Dedifferentiated amniotic fluid mesenchymal stem cell (primary cell): ENCODE results near the gene SLMAP.

Source experiments
- DNase-seq: peaks from one replicate; pipeline ENCODE4 v3.0.0-alpha.2; 2016; ENCODE audit errors: extremely low spot score

The SLMAP gene, protein sequence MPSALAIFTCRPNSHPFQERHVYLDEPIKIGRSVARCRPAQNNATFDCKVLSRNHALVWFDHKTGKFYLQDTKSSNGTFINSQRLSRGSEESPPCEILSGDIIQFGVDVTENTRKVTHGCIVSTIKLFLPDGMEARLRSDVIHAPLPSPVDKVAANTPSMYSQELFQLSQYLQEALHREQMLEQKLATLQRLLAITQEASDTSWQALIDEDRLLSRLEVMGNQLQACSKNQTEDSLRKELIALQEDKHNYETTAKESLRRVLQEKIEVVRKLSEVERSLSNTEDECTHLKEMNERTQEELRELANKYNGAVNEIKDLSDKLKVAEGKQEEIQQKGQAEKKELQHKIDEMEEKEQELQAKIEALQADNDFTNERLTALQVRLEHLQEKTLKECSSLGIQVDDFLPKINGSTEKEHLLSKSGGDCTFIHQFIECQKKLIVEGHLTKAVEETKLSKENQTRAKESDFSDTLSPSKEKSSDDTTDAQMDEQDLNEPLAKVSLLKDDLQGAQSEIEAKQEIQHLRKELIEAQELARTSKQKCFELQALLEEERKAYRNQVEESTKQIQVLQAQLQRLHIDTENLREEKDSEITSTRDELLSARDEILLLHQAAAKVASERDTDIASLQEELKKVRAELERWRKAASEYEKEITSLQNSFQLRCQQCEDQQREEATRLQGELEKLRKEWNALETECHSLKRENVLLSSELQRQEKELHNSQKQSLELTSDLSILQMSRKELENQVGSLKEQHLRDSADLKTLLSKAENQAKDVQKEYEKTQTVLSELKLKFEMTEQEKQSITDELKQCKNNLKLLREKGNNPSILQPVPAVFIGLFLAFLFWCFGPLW

GRCh38 chr3:57755741-57756527 is at the start of gene SLMAP:
SLMAP (plus strand) TSS chr3:57756309; CDS start chr3:57757652, 1,343 bp downstream.
- DNase-seq: peak; percentile 96

GRCh38 chr3:57706462-57706861 is 49.6 kb upstream of the SLMAP start:
- peak; percentile 34 for DNase-seq

DNA sequence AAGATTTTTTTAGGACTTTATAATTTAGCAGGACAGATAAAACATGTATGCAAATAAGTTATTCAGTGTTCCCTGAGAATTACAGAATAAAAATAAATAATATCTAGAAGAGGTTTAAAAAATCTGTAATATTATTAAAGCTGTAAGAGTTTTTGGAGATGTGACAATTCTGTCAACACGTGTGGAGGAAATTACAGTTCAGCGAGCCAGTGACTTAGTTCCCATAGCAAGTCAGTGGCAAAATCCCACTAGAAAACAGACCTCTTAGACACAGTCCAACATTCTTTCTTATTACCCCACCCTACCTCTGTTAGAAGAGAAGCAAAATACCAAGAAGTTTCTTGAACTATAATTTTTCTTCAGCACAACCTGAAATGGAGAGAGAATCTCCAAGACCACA is 47.1 kb upstream of the SLMAP start:
- no peak for DNase-seq

GRCh38 chr3:57709559-57709958 is 46.5 kb upstream of the SLMAP start:
- DNase-seq: no peak

GRCh38 chr3:57715686-57716085 is 40.4 kb upstream of the SLMAP start:
- no peak for DNase-seq

- no peak for DNase-seq
Measured at GRCh38 chr3:57717205-57717868, 38.8 kb upstream of the SLMAP start.

- DNase-seq: no peak
Measured at GRCh38 chr3:57718118-57718517, 38.0 kb upstream of the SLMAP start.

GRCh38 chr3:57726397-57726796 is 29.7 kb upstream of the SLMAP start:
- DNase-seq: no peak

DNA sequence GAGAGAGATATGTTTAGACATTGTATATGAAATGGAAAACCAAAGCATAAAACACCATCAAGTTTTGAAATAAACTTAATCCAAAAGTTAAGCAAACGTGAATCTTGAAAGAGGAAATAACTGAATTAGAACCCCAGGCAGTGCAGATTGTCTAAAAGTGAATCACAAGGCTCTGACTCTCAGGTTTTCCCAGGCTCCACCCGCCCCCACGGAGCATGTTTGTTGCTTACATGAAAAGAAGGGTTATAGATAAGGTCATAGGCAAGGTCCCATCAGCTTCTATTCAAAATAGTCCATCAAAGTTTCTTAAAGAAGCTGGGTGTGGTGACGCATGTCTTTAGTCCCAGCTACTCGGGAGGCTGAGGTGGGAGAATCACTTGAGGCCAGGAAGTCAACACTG is 29.0 kb upstream of the SLMAP start:
- no peak for DNase-seq

DNA sequence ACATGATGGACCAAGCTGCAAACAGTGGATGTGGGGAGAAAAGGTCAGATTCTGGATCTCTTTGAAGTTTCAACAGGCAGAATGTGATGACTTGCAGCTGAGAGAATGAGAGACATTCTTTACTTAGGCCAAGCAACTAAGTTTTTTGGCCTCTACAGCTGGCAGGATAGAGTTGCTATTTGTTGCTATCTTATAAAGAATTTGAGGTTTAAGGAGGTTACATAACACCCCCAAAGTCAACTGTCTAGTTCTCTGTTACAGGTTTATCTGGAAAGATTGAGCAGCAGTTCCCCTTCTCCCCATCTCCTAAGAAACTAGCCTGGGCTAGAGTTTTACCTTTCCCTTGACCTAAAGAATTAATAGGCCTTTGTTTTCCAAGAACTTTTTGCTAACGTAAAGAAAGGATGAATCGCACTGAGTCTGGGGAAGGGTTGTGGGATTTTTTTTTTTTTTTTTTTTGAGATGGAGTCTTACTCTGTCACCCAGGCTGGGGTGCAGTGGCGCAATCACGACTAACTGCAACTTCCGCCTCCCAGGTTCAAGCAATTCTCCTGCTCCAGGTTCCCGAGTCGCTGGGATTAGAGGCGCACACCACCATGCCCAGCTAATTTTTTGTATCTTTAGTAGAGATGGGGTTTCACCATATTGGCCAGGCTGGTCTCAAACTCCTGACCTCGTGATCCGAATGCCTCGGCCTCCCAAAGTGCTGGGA is 26.6 kb upstream of the SLMAP start:
- no peak for DNase-seq

GRCh38 chr3:57730682-57731081 is 25.4 kb upstream of the SLMAP start:
- DNase-seq: no peak

- DNase-seq: no peak
Measured at GRCh38 chr3:57731311-57731710, 24.8 kb upstream of the SLMAP start.

DNA sequence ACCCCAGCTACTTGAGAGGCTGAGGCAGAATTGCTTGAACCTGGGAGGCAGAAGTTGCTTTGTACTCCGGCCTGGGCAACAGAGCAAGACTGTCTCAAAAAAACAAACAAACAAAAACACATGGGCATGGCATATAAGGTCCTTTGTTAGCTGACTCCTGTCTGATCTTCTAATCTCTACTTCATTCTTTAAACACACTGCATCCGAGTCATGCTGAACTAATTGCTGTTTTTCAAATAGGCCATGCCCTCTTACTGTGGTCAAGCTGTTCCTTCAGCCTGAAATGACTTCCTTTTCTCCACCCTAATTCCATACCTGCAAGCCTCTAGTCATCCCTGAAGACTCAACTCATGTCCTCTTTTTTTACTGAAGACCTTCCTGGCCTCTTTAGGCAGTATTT is 22.3 kb upstream of the SLMAP start:
- no peak for DNase-seq

DNA sequence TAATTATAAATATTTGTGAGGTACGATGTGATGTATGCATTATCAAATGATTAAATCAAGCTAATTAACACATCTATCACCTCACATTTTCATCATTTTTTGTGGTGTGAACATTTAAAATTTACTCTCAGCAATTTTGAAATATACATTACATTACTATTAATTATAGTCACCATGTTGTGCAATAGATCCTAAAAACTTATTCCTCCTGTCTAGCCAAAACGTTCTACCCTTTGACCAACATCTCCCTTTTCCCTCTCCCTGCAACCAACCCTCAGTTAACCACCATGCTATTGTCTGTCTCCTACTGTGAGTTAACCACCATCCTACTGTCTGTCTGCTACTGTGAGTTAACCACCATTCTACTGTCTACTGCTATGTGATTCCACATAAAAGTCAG is 20.7 kb upstream of the SLMAP start:
- no peak for DNase-seq

GRCh38 chr3:57737840-57738239 is 18.3 kb upstream of the SLMAP start:
- no peak for DNase-seq

DNA sequence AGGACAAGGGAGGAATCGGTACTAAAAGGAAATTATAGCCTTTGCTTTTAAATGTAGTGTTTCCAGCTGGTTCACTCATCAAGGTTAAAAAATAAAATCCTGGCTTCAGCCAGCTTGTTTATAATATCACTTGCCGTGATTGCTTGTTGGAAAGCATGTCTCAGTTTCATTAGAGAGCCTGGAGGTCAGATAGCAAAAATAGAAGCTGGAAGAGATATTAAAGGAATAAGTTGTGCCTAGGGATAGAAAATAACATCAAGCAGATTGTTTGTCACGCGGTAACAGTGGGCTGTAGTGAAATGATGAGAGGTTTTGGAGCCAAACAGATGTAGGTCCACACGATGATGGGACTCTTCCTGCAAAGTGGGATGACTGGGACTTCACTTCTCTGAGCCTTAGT is 17.7 kb upstream of the SLMAP start:
- DNase-seq: no peak

- no peak for DNase-seq
Measured at GRCh38 chr3:57740027-57740426, 16.1 kb upstream of the SLMAP start.

DNA sequence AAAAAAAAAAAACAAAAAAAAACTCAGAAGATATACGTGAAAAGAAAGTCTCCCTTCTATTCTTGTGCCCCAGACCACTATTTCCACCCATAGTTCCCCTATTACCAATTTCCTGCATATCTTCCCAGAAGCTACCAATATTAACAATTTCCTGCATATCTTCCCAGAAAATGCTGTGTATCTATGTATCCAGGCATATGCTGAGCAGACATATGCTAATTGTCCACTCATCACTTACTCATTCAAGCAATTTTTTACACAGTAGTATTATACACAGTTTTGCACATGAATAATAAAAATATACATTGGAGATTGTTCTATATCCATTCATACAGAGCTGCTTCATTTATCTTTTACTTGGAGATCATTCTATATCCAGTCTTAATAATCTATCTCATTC is 12.6 kb upstream of the SLMAP start:
- no peak for DNase-seq

DNA sequence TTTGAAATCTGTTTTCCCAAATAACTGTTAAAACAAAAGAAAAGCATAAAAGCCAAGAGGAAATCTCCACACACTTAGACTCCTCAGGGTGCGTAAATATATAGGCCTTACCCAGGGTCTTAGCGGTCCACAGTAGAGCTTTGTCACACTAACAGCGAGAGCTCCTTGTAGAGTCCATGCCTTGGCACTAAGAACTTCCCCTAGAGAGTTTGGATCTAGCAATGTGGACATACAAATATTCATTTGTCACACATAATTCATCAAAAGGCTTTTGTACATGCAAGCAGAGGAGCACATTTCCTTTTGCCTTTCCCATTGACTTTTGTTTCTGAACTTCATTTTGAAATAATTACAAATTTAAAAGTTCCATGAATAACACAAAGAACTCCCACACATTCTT is 11.0 kb upstream of the SLMAP start:
- DNase-seq: no peak

GRCh38 chr3:57746156-57747010 is 9.7 kb upstream of the SLMAP start:
- no peak for DNase-seq
